PC-9 (cell line): Measurements from ENCODE around the gene TBCD. TPM values are rescaled to one million over a fixed set of nuclear protein-coding genes. Genes with fewer than 3 reads are reported as not detected.

Experiments
- BruUV-seq: library from RNA; stranded (reverse); fragments of 400-500 nt; replicated peaks from 2 replicates; lab custom pipeline; 2021; lab: Mats Ljungman, UMichigan
- CTCF ChIA-PET: fragments of 300-600 bp; sonication (Branson Sonifier 250); formaldehyde crosslinking; loops from one replicate; lab custom pipeline; 2022; ENCODE audit warnings: antibody characterized with exemption; lab: Charles Lee
- POLR2A ChIA-PET: fragments of 300-600 bp; sonication (Branson Sonifier 250); formaldehyde crosslinking; loops from one replicate; lab custom pipeline; 2022; ENCODE audit warnings: antibody characterized with exemption; ENCODE audit not compliant: unreplicated experiment; lab: Charles Lee
- DNase-seq, 2 experiments: peaks; one replicate each; pipeline versions ENCODE4 v3.0.0 to v3.0.0-alpha.2; 2015 to 2022; ENCODE audit warnings: mixed read lengths in 1 of 2
- H2AFZ ChIP-seq: fragments of 200-600 bp; sonication (generic); 2 replicates; pipeline ENCODE4 v1.8.1; 2017; ENCODE audit warnings: antibody characterized with exemption
- H3F3A ChIP-seq: fragments of 200-600 bp; sonication (generic); 2 replicates; pipeline ENCODE4 v1.8.1; 2017; ENCODE audit warnings: antibody characterized with exemption, mild to moderate bottlenecking, low read depth; ENCODE audit not compliant: insufficient read depth
- H3K27ac ChIP-seq: fragments of 200-600 bp; sonication (generic); 2 replicates; pipeline ENCODE4 v1.6.1; 2016; ENCODE audit warnings: mixed run types
- H3K27me3 ChIP-seq: fragments of 200-600 bp; sonication (generic); 2 replicates; pipeline ENCODE4 v1.6.1; 2016; ENCODE audit warnings: low read depth, mixed run types; ENCODE audit not compliant: insufficient read depth
- H3K36me3 ChIP-seq: fragments of 200-600 bp; sonication (generic); 2 replicates; pipeline ENCODE4 v1.6.1; 2016; ENCODE audit warnings: low read depth, mixed run types
- H3K4me1 ChIP-seq: fragments of 200-600 bp; sonication (generic); replicated peaks from 2 replicates; pipeline ENCODE4 v1.6.1; 2016; ENCODE audit warnings: mixed run types; ENCODE audit not compliant: insufficient read depth
- H3K4me2 ChIP-seq: fragments of 200-600 bp; sonication (generic); 2 replicates; pipeline ENCODE4 v1.6.1; 2017; ENCODE audit warnings: mixed run types
- H3K4me3 ChIP-seq: fragments of 200-600 bp; sonication (generic); 2 replicates; pipeline ENCODE4 v1.6.1; 2016; ENCODE audit warnings: mixed run types
- H3K79me2 ChIP-seq: fragments of 200-600 bp; sonication (generic); 2 replicates; pipeline ENCODE4 v1.6.1; 2017; ENCODE audit warnings: low read depth, mixed run types
- H3K9me2 ChIP-seq: fragments of 200-600 bp; sonication (generic); 2 replicates; pipeline ENCODE4 v1.8.1; 2017; ENCODE audit warnings: mild to moderate bottlenecking; ENCODE audit not compliant: insufficient read depth
- H3K9me3 ChIP-seq: fragments of 200-600 bp; sonication (generic); 2 replicates; pipeline ENCODE4 v1.8.1; 2016; ENCODE audit warnings: low read depth; ENCODE audit not compliant: insufficient read depth
- H4K20me1 ChIP-seq: fragments of 200-600 bp; sonication (generic); 2 replicates; pipeline ENCODE4 v1.8.1; 2017; ENCODE audit not compliant: insufficient read depth
- CTCF ChIP-seq: fragments of 200-600 bp; sonication (generic); conservative IDR thresholded peaks from 2 replicates; pipeline ENCODE4 v1.6.1; 2017; ENCODE audit warnings: mixed run types, antibody characterized with exemption, mild to moderate bottlenecking, moderate library complexity
- EZH2 ChIP-seq: fragments of 200-600 bp; sonication (generic); IDR thresholded peaks from 2 replicates; pipeline ENCODE4 v1.8.0; 2017; ENCODE audit warnings: antibody characterized with exemption, low read depth
- intact Hi-C: fragments of 100-400 bp; cut with micrococcal nuclease; formaldehyde crosslinking; loops from one replicate; pipeline ENCODE4 v1.10.0; 2022; ENCODE audit not compliant: unreplicated experiment
- total RNA-seq: library from RNA; stranded (reverse); gene quantifications from 2 replicates; pipeline ENCODE4 v1.2.3, GENCODE V29; 2021

Gene TBCD
- total RNA-seq, 1 experiment from 2014 or later, result 115 TPM

DNA sequence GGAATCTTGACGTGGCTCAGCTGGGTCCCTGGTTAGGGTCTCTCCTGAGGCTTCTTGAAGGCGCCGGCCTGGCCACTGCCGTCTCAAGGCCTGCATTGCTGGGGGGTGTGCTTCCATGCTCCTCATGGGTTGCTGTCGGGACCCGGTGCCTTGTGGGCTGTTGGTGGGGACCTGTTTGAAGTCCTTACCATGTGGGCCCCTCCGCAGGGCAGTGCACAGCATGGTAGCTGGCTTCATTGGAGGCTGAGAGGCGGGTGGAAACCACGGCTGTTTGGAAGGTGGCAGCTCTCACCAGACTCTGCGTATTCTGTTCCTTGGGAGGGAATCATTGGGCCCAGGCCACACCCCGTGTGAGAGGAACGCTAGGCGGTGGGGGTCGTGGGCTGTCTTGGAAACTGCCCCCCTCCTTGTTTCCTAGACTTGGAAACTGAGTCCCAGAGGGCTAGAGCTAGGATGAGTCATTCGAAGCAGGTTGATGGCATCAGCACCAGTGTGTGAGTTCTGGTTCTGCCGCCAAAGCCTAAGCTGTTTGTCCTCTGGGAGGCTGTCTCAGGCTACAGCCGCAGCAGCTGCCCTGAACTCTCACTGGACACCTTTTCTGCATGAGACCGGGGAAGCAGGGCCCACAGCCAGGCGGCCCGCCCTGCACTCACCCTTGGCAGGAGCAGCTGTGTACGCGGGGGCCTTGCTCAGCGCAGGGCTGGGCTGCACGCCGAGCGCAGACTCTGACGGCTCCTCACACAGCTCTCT lies 52.8 kb downstream of the TBCD start:
- BruUV-seq, result no TSS peak
- H3K27ac ChIP-seq, result no peak overlapping the region
- CTCF ChIA-PET, result interaction anchor here (0.5 kb wide), 1 partner anchor 208 kb away, joined by 18 read pairs; no protein-coding TSS in a partner anchor

DNA sequence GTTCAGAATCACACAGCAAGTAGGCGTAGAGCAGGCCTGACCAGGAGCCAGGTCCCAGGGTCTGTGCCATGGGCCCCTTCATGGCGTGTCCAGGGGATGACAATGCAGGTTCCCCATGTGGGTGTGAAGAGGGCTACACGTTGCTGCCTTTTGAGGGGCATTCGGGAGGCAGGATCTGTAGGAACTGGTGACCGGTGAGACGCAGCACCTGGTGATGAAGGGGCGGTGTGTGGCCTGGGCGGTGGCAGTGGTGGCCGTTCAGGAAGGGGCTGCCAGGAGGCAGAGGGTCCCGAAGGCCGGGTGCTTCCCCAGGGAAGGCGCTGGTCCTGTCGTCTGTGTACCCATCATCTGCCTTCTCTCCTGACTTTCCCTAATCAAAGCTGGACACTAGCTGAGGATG lies 53.4 kb downstream of the TBCD start:
- BruUV-seq, result no TSS peak
- intact Hi-C loops, result no loop called here
- H3K4me2 ChIP-seq, result no peak overlapping the region
- no peaks in the 10 kb centered on the region for H3K9me3 ChIP-seq
- DNase-seq, result no peak
- ChIA-PET POLR2A (no interaction called here), CTCF (interaction anchor here (0.5 kb wide), 1 partner anchor 208 kb away, joined by 18 read pairs; no protein-coding TSS in a partner anchor)
- no peak overlapping the region for H2AFZ ChIP-seq
- no peaks in the 10 kb centered on the region for H3K27me3 ChIP-seq
- no peak for TF ChIP-seq CTCF
- TF ChIP-seq EZH2, result no peak
- H3K27ac ChIP-seq, result no peak overlapping the region
- H3K4me1 ChIP-seq, result no peaks in the 10 kb centered on the region
- H3K4me3 ChIP-seq, result no peak overlapping the region
- no peaks in the 10 kb centered on the region for H3K36me3 ChIP-seq
- H4K20me1 ChIP-seq, result no peaks in the 10 kb centered on the region
- H3K79me2 ChIP-seq, result no peaks in the 10 kb centered on the region
- H3K9me2 ChIP-seq, result no peaks in the 10 kb centered on the region
- H3F3A ChIP-seq, result no peaks in the 10 kb centered on the region

More for the DNA sequence above, 52.8 kb downstream of the TBCD start:
- H3K9me3 ChIP-seq, result no peaks in the 10 kb centered on the region
- no peak overlapping the region for H3K4me2 ChIP-seq
- no peak overlapping the region for H3K4me3 ChIP-seq
- no peaks in the 10 kb centered on the region for H3K36me3 ChIP-seq
- no peaks in the 10 kb centered on the region for H3K79me2 ChIP-seq
- no peak for TF ChIP-seq EZH2
- no peak for TF ChIP-seq CTCF
- no peaks in the 10 kb centered on the region for H3K27me3 ChIP-seq
- no peaks in the 10 kb centered on the region for H3F3A ChIP-seq
- no peaks in the 10 kb centered on the region for H3K4me1 ChIP-seq
- no peaks in the 10 kb centered on the region for H4K20me1 ChIP-seq
- no peaks in the 10 kb centered on the region for H3K9me2 ChIP-seq
- POLR2A ChIA-PET, result no interaction called here
- intact Hi-C loops, result no loop called here
- no peak for DNase-seq
- no peak overlapping the region for H2AFZ ChIP-seq

DNA sequence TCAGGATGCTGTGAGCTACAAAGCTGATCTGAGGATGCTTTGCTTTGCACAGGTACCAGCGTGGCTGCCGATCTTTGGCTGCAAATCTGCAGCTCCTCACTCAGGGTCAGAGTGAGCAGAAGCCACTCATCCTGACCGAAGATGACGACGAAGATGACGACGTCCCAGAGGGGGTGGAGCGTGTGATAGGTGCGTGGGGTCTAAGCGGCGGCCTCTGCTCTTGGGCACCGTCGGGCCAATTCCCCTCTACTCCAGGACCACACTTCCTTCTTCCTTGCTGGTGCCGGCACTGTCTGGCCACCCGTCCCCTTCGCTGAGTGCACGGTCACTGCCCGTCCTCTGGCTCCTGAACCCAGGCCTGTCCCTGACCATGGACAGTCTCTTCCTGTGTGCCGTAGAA lies 54.0 kb downstream of the TBCD start:
- no peak overlapping the region for H3K4me2 ChIP-seq
- POLR2A ChIA-PET, result no interaction called here

More for the DNA sequence above, 54.0 kb downstream of the TBCD start:
- H2AFZ ChIP-seq, result no peak overlapping the region
- TF ChIP-seq EZH2, result no peak
- no peak for TF ChIP-seq CTCF
- no peak overlapping the region for H3K27ac ChIP-seq
- no TSS peak for BruUV-seq
- H3K79me2 ChIP-seq, result no peaks in the 10 kb centered on the region
- no peaks in the 10 kb centered on the region for H3K9me3 ChIP-seq
- H3K36me3 ChIP-seq, result no peaks in the 10 kb centered on the region
- no peaks in the 10 kb centered on the region for H3K9me2 ChIP-seq
- CTCF ChIA-PET, result no interaction called here
- DNase-seq, result no peak
- no peaks in the 10 kb centered on the region for H4K20me1 ChIP-seq
- no peak overlapping the region for H3K4me3 ChIP-seq
- H3F3A ChIP-seq, result no peaks in the 10 kb centered on the region
- H3K4me1 ChIP-seq, result no peaks in the 10 kb centered on the region
- intact Hi-C loops, result no loop called here
- H3K27me3 ChIP-seq, result no peaks in the 10 kb centered on the region
